ENCODE results near the gene TMEM178B. TPM values are rescaled to one million over a fixed set of nuclear protein-coding genes. Genes with fewer than 3 reads are reported as not detected.

TMEM178B gene
- total and polyA plus RNA-seq, 9 of the 15 experiments (the other 6 are each of a cell fraction or from before 2014, with no cell fraction given): under 0.01 to 0.03 (median 0.01) TPM; not detected in 5

DNA sequence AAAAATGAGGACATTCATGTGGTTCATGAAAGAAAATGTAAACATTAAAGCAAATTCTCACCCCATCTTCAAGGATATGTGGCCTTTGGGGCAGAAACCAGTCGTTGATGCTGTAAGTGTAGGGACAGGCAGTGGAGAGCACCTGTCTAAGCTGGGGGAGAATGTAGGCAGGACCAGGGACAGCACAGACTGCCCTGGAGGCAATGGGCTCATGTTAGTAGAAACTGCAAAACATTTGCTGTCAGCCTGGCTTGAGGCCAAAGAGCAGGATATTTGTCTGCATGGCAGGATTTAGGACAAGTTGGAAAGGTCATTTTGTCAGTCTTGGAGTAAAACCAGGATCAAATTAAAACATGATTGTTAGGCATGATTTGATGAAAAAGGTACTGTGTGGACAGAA, 265.7 kb downstream of the TMEM178B start:
- no peaks in the 10 kb centered on the region for H3K4me1 ChIP-seq (replicated peaks in 1 of 2; ENCODE audit: control insufficient read depth in 2 of 2, insufficient read depth in 2 of 2, low read length in 2 of 2)
- no peaks in the 10 kb centered on the region for H4K20me1 ChIP-seq (replicated peaks; ENCODE audit: control insufficient read depth, insufficient read depth, low read length)
- H3K9me3 ChIP-seq (replicated peaks; ENCODE audit: control insufficient read depth, insufficient read depth, low read depth, low read length): no peaks in the 10 kb centered on the region
- H3K4me3 ChIP-seq: no peak overlapping the region
- CTCF ChIA-PET (ENCODE audit: low intra/inter-chr PET ratio): no interaction called here
- FAIRE-seq: no peak
- H3K9me1 ChIP-seq (ENCODE audit: control insufficient read depth, insufficient read depth, low read length): no peaks in the 10 kb centered on the region
- no peaks in the 10 kb centered on the region for H3K36me3 ChIP-seq (ENCODE audit: control insufficient read depth, insufficient read depth, low read length)
- in situ Hi-C loops (cut with MboI) (no loop called here), intact Hi-C loops (cut with micrococcal nuclease) (no loop called here)
- no peak for TF ChIP-seq PRPF4 (IDR thresholded peaks at IDR 0.05; ENCODE audit: insufficient read depth, low read depth, low read length, poor library complexity, severe bottlenecking)
- TF ChIP-seq NFIC (IDR thresholded peaks at IDR 0.05): peak; percentile 17; the same call in 1 of the 2 replicates
- TF ChIP-seq REST (IDR thresholded peaks at IDR 0.05; ENCODE audit: borderline replicate concordance): peak; percentile 45
- no peak for TF ChIP-seq REST (CRISPR knock-in tag; IDR thresholded peaks at IDR 0.05; ENCODE audit: low read depth)
- H2AFZ ChIP-seq (ENCODE audit: low read depth, low read length): no peak overlapping the region
- ATAC-seq: no peak
- WGBS (ENCODE audit: insufficient coverage, low coverage, missing lambda C conversion rate): 0% methylated on average over 1 of the region's 1 CpG
- DNase-seq (ENCODE audit: extremely low read depth in 1 of 4, low spot score in 3 of 4): no peak
- no peak overlapping the region for H3K4me2 ChIP-seq (ENCODE audit: insufficient read depth, low read length)
- POLR2A ChIA-PET: interaction anchor here (0.6 to 1.1 kb wide), 2 partner anchors 15 to 101 kb away, joined by 3 to 4 read pairs; no protein-coding TSS in a partner anchor
- H3K27me3 ChIP-seq (ENCODE audit: control insufficient read depth in 2 of 2, insufficient read depth in 2 of 2, low read length in 2 of 2): peaks cover 19 to 36% of the 10 kb centered on the region in 2 experiments; a peak in 4 of 5 replicates
- no peak overlapping the region for H3K9ac ChIP-seq (ENCODE audit: insufficient read depth in 1 of 2, low read depth in 2 of 2, low read length in 2 of 2)
- no TSS peak for BruUV-seq (replicated peaks)
- no peak overlapping the region for H3K27ac ChIP-seq (ENCODE audit: extremely low read depth, low read depth, low read length)
- H3K79me2 ChIP-seq (ENCODE audit: control insufficient read depth, insufficient read depth, low read length): no peaks in the 10 kb centered on the region
